GM12892 (cell line): Measurements from ENCODE around the gene NANOGP8.

Experiments used
- POLR2A ChIP-seq: IDR thresholded peaks from 2 replicates; pipeline ENCODE4 v1.6.1; 2011; ENCODE audit warnings: low read depth, low read length, control low read depth
- POLR2AphosphoS5 ChIP-seq: IDR thresholded peaks from 2 replicates; pipeline ENCODE4 v1.6.1; 2011; ENCODE audit warnings: low read depth, low read length, control low read depth
- TAF1 ChIP-seq: IDR thresholded peaks from 2 replicates; pipeline ENCODE4 v1.6.1; 2011; ENCODE audit warnings: low read depth, mild to moderate bottlenecking, control low read depth, low read length, borderline replicate concordance

GRCh38 chr15:35088329-35088728 is 3.2 kb upstream of the NANOGP8 start:
- no peak for TF ChIP-seq POLR2A
- no peak for TF ChIP-seq POLR2AphosphoS5
- TF ChIP-seq TAF1: no peak
